Measurements from ENCODE around the gene C10orf143. TPM values are rescaled to one million over a fixed set of nuclear protein-coding genes. Genes with fewer than 3 reads are reported as not detected.
"Not testable (repeated sequence)": the region's sequence is repeated elsewhere in the genome, so short reads cannot be mapped to it uniquely, and the experiment has no call there.

C10orf143 gene
- total RNA-seq, 2 donors from 2014 or later = 0.95 to 2.0 TPM

DNA sequence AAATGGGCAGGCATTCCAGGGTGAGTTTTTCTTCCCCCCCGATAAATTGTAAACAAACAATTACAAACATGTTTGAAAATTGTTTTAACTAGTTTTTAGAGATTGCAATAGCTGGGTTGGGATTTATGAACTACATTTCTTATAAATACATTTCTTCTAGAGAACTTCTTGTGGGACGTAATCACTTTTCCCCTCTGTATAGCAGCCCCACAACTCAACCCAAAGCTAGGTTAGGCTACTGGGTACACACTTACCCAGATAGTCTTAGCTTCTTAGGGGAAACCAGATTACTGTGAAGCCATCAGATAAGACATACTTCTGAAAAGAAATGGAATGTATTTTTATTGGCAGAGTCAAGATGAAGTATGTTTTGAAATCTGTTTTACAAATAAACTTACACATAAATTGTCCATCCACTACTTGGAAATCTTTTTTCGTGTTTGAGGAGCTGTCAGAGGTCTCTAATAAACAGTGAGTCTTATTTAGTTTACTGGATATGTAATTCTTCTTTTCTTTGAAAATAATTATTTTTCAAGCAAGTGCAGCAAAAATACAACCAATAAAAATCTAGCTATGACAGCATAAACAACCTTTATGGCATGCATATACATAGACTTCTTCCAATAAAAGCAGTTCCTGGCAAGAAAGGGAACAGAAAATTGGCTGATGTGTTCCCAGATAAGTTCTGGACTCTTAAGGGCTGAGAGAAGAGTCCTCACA is 17.6 kb upstream of the C10orf143 start:
- ATAC-seq (replicated peaks) = no peak
- no peaks in the 10 kb centered on the region for H3K36me3 Mint-ChIP-seq (ENCODE audit: low read depth)
- no peak overlapping the region for H3K27ac Mint-ChIP-seq
- peaks cover 6% of the 10 kb centered on the region for H3K4me1 Mint-ChIP-seq
- H3K4me3 Mint-ChIP-seq = no peak overlapping the region
- peaks cover 23% of the 10 kb centered on the region for H3K27me3 Mint-ChIP-seq
- no peaks in the 10 kb centered on the region for H3K9me3 Mint-ChIP-seq

DNA sequence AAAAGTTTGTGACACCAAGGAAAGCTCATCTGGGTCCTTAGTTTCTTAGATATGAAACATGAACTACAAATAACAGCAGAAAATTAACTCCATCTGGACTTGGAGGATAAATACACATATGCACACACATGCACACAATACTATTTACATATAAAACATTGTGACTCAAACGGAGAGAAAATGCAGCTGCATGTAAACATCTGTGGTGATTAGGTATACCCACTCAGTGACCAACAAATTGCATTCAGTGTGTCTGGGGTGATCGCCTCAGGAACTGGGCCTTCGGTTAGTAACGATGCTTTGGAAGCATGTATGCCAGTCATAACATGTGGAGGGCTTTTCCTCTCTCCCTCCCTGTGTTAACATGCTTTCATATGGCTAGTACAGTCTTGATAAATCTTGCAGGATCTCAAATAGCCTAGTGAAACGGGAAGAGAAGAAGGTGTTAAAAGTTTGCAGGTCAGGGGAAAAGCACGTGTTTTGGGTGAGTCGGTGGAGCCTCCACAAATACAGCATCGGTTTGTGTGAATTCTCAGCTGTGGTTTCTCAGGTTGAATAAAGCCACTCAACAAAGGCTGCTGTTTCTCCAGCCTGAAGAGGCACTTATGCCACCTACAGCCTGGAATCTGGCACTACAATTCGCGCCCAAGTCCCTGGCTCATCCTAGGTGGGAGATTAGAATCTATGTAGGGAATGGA is 16.9 kb upstream of the C10orf143 start:
- no peaks in the 10 kb centered on the region for H3K9me3 Mint-ChIP-seq
- ATAC-seq (replicated peaks) = peak; percentile 86
- no peaks in the 10 kb centered on the region for H3K36me3 Mint-ChIP-seq (ENCODE audit: low read depth)
- no peak overlapping the region for H3K4me3 Mint-ChIP-seq
- H3K4me1 Mint-ChIP-seq = peaks cover 6% of the 10 kb centered on the region
- H3K27ac Mint-ChIP-seq = no peak overlapping the region
- H3K27me3 Mint-ChIP-seq = peaks cover 23% of the 10 kb centered on the region

DNA sequence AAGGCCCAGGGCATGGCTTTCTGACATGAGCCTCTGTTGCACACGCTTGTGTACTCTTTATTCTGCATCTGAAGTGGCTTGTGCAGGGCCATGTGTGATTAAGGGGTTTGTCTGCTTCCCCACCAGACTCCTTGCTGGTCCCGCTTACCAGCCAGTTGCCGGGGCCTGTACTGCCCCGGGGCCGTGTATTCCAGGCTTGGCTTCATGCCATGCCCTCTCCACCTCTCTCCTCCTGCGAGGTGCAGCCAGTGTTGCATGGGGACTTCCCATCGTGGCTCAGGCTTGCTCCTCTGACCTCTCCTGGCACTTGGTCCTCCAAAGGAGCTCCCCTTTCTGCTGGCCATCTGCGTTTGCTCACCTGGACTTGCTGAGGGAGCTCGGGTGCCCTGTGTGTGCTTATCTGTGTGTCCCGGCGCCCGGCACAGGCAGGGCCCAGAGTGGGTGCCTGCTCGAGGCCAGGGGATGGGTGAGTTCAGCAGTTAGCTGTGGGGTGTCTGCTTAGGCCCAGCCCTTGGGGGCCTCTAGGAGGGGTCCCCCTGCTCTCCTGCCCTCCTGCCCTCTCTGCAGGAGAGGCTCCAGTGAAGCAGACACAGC is 11.0 kb upstream of the C10orf143 start:
- H3K27ac Mint-ChIP-seq = no peak overlapping the region
- H3K4me1 Mint-ChIP-seq = no peaks in the 10 kb centered on the region
- H3K36me3 Mint-ChIP-seq (ENCODE audit: low read depth) = no peaks in the 10 kb centered on the region
- H3K27me3 Mint-ChIP-seq = peaks cover 3% of the 10 kb centered on the region
- no peak overlapping the region for H3K4me3 Mint-ChIP-seq
- peaks cover 4% of the 10 kb centered on the region for H3K9me3 Mint-ChIP-seq
- no peak for ATAC-seq (replicated peaks)

DNA sequence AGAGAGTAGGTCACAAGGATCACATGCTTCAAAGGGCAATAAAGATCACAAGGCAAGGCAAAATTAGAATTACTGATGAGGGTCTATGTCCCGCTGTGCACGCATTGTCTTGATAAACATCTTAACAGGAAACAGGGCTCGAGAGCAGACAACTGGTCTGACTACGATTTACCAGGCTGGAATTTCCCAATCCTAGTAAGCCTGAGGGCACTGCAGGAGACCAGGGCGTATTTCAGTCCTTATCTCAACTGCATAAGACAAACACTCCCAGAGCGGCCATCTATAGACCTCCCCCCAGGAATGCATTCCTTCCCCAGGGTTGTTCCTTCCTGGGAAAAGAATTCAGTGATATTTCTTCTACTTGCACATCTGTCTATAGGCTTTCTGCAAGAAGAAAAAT is 6.9 kb upstream of the C10orf143 start:
- not testable (repeated sequence) for H3K27ac Mint-ChIP-seq; H3K27me3 Mint-ChIP-seq; H3K4me1 Mint-ChIP-seq; ATAC-seq (replicated peaks); H3K4me3 Mint-ChIP-seq; H3K36me3 Mint-ChIP-seq (ENCODE audit: low read depth); H3K9me3 Mint-ChIP-seq

DNA sequence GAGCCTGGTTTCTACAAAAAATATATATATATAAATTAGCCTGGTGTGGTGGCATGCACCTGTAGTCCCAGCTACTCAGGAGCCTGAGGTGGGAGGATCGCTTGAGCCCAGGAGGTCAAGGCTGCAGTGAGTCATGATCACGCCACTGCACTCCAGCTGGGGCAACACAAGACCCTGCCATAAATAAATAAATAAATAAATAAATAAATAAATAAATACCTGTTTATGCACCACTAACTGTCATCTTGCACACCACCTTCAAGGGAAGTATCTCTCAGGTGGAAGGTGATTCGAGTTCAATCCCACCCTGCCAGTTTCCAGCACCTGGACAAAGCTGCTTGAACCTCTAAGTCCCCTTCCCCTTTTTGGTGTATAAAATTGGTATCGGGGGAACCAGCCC is 6.3 kb upstream of the C10orf143 start:
- not testable (repeated sequence) for H3K9me3 Mint-ChIP-seq

DNA sequence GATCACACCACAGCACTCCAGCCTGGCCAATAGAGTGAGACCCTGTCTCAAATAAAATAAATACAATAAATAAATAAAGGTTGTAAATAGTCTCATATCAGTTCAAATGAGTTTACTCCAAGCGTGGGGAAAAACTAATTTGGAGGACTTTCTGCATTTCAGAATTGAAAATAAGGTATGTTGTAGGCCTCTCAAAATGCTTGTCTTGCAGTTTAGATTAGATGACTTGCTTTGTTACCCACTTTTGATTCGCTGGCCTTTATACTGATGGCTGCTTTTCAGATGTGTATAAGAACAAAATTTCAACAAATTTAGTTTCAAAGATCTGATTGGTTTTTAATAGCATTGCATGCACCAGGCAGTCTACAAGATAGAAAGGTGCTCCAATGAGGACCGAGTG is 2.2 kb upstream of the C10orf143 start:
- Mint-ChIP-seq H3K9me3 (peaks cover 1% of the 10 kb centered on the region), H3K27me3 (no peaks in the 10 kb centered on the region), H3K36me3 (ENCODE audit: low read depth) (no peaks in the 10 kb centered on the region), H3K4me1 (peaks cover 16% of the 10 kb centered on the region), H3K4me3 (peak overlapping the region; percentile 92), H3K27ac (no peak overlapping the region)
- no peak for ATAC-seq (replicated peaks)

More for the DNA sequence above, 6.3 kb upstream of the C10orf143 start:
- not testable (repeated sequence) for ATAC-seq (replicated peaks); H3K4me1 Mint-ChIP-seq; H3K27me3 Mint-ChIP-seq; H3K4me3 Mint-ChIP-seq; H3K27ac Mint-ChIP-seq; H3K36me3 Mint-ChIP-seq (ENCODE audit: low read depth)

DNA sequence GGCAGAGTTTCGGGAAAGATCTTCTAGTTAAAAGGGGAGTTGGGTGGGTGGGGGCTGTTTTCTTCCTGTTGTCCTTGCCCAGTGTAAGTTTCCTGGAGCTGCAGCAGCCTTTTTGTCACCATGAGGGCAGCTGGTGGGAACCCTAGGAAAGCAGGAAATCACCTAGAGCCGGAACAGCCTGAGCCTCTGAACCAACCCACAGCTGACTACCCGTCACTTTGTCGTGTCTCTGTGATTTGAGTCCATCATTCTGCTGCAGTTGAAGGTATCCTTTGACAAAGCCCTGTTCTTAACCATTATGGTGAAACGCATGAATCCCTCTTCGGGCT is 1.2 kb upstream of the C10orf143 start:
- Mint-ChIP-seq H3K27ac (peak overlapping the region; percentile 85), H3K9me3 (no peaks in the 10 kb centered on the region), H3K4me3 (peak overlapping the region; percentile 92), H3K36me3 (ENCODE audit: low read depth) (no peaks in the 10 kb centered on the region), H3K4me1 (peaks cover 22% of the 10 kb centered on the region), H3K27me3 (no peaks in the 10 kb centered on the region)
- no peak for ATAC-seq (replicated peaks)

DNA sequence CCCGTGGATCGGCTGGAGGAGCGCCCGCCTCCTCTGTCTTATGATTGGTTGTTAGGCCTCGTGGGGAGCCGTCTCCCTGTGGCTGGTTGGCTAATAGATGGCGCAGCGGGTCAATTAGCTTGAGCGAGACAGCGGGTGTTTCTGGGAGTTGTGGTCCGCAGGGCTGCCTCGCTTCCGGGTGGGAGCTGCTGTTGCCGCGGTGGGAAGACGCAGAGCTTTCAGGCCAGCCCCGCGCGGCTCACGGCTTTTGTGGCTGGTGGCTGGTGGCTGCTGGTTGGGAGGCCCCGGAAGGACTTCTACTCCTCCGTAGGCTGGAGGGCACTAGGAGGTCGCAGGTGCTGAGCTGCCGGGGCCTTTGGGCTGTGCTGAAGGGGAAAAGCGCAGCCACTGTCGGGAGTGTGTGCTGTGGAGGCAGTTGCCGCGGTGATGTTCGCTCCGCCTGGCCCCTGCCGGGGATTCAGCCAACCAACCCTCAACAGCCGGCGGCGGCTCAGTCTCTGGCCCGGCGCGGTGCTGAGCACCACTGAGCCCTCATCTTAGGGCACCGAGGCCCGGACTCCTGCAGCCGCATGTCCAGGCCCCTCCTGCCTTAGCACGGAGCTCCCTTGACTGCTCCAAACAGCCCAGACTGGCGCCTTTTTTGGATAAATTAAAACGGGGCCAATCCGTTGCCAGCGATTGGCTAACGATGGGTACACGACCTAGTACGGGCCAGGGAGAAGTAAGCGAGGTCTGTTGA is 652 bp upstream of the C10orf143 start:
- Mint-ChIP-seq H3K9me3 (no peaks in the 10 kb centered on the region), H3K36me3 (ENCODE audit: low read depth) (no peaks in the 10 kb centered on the region), H3K4me1 (peaks cover 27% of the 10 kb centered on the region), H3K27me3 (no peaks in the 10 kb centered on the region), H3K4me3 (peak overlapping the region; percentile 92), H3K27ac (peak overlapping the region; percentile 85)
- ATAC-seq (replicated peaks) = peak; percentile 87

DNA sequence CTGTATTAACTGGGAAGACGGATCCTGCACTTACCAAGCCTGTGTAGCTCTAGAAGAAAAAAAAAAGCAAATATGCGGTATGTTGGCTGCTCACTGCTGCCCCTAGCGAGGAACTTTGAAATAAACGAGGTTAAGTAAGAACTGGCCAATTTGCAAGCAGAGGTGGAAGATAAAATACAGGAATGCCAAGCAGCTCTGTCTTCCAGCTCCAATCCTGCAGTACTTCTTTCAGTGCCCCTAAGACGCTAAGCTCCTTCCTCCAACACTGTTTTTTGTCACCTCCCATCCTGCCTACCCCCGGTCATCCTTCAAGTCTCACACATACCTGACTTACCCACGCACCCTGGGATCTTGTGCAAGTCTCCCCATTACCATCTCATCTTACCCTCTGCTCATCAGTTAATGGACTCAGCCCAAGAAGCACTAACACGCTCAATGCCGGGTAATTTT is 809 bp downstream of the C10orf143 start:
- peak overlapping the region; percentile 85 for H3K27ac Mint-ChIP-seq
- no peak for ATAC-seq (replicated peaks)
- peaks cover 32% of the 10 kb centered on the region for H3K4me1 Mint-ChIP-seq
- no peaks in the 10 kb centered on the region for H3K9me3 Mint-ChIP-seq
- H3K36me3 Mint-ChIP-seq (ENCODE audit: low read depth) = no peaks in the 10 kb centered on the region
- no peaks in the 10 kb centered on the region for H3K27me3 Mint-ChIP-seq
- peak overlapping the region; percentile 92 for H3K4me3 Mint-ChIP-seq

DNA sequence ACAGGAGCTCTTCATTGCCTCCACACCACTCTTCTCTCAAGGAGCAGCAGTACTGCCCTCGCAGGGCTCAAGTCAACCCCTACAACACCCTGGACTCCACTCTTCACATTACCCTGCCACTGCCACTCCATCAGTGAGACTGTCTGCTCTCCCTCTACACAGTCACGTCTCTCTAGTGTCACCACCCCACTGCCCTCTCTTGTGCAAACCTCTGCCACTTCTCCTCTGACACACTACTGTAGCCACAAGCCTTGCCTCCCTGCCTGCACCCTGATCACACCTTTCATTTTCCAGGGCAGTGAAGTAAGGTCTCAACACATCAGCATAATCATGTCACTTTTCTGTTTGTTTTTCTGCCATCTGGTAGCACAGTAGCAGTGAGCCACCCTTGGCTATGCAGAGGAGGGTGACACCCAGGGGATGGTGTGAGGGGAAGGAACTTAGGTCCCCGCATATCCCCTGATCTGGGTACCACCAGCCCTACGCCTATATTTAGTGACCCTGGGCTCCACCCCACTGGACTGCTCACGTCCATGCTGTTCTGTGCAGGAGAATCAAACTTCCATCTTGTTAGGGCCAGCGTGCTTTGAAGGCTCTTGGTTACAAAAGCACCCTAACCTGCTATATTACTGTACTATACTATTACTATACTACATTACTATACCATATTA is 1.6 kb downstream of the C10orf143 start:
- peak overlapping the region; percentile 92 for H3K4me3 Mint-ChIP-seq
- no peaks in the 10 kb centered on the region for H3K9me3 Mint-ChIP-seq
- ATAC-seq (replicated peaks) = no peak
- peak overlapping the region; percentile 85 for H3K27ac Mint-ChIP-seq
- no peaks in the 10 kb centered on the region for H3K36me3 Mint-ChIP-seq (ENCODE audit: low read depth)
- H3K27me3 Mint-ChIP-seq = no peaks in the 10 kb centered on the region
- H3K4me1 Mint-ChIP-seq = peaks cover 32% of the 10 kb centered on the region

DNA sequence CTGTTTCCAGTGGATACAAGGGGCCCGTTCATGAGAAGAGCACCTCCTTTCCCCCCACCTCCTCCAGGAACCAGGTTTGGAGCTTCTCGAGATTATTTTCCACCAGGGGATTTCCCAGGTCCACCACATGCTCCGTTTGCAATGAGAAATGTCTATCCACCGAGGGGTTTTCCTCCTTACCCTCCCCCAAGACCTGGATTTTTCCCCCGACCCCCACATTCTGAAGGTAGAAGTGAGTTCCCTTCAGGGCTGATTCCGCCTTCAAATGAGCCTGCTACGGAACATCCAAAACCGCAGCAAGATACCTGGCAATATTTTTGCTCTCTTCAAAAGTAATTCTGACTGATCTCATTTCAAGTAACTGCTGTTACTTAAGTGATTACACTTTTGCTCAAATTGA is 2.5 kb downstream of the C10orf143 start:
- Mint-ChIP-seq H3K27ac (peak overlapping the region; percentile 81), H3K4me3 (peak overlapping the region; percentile 92), H3K4me1 (peaks cover 31% of the 10 kb centered on the region)
- not testable (repeated sequence) for H3K27me3 Mint-ChIP-seq; H3K9me3 Mint-ChIP-seq; ATAC-seq (replicated peaks); H3K36me3 Mint-ChIP-seq (ENCODE audit: low read depth)

DNA sequence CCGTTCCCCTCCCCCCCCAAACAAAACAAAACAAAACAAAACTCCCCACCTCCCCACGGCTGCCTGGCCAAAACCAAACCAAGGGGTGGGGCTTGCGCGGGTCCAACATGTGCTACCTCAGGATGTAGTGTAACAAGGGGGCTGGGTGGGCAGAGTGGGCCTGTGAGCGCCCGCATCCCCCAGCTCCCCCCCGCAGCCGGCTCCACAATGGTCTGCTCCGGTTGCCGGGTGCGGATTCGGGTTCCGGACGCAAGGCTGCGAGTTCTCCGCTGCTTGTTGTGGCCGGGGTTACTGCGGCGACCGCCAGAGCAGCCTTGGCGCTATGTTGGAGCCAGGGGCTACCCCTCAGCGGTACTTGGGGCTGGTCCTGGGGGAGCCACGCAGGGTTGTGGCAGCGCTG is 4.9 kb downstream of the C10orf143 start:
- Mint-ChIP-seq H3K27ac (no peak overlapping the region), H3K4me3 (no peak overlapping the region), H3K9me3 (no peaks in the 10 kb centered on the region), H3K36me3 (ENCODE audit: low read depth) (peaks cover 6% of the 10 kb centered on the region), H3K27me3 (no peaks in the 10 kb centered on the region), H3K4me1 (peaks cover 22% of the 10 kb centered on the region)
- no peak for ATAC-seq (replicated peaks)

DNA sequence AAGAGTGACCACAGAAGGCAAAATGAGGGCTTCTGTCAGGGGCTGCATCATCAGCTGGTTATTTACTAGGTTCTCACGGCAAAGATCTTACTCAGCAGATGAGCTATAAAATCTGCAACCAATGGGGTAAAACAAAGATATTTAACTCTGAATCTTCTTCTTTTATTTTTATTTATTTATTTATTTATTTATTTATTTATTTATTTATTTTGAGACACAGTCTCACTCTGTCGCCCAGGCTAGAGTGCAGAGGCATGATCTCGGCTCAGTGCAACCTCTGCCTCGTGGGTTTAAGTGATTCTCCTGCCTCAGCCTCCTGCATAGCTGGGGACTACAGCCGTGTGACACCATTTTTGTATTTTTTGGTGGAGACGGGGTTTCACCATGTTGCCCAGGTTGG is 11.3 kb downstream of the C10orf143 start:
- ATAC-seq (replicated peaks) = no peak

DNA sequence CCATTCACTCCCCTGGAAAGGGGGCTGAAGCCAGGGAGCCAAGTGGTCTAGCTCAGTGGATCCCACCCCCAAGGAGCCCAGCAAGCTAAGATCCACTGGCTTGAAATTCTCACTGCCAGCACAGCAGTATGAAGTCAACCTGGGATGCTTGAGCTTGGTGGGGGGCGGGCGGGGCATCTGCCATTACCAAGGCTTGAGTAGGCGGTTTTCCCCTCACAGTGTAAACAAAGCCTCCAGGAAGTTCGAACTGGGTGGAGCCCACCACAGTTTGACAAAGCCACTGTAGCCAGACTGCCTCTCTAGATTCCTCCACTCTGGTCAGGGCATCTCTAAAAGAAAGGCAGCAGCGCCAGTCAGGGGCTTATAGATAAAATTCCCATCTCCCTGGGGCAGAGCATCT is 20.1 kb downstream of the C10orf143 start:
- not testable (repeated sequence) for H3K4me3 Mint-ChIP-seq; H3K4me1 Mint-ChIP-seq; H3K27me3 Mint-ChIP-seq; H3K27ac Mint-ChIP-seq; H3K9me3 Mint-ChIP-seq; ATAC-seq (replicated peaks)
- H3K36me3 Mint-ChIP-seq (ENCODE audit: low read depth) = peaks cover 35% of the 10 kb centered on the region

More for the DNA sequence above, 11.3 kb downstream of the C10orf143 start:
- H3K27ac Mint-ChIP-seq = no peak overlapping the region
- no peak overlapping the region for H3K4me3 Mint-ChIP-seq
- H3K9me3 Mint-ChIP-seq = no peaks in the 10 kb centered on the region
- H3K36me3 Mint-ChIP-seq (ENCODE audit: low read depth) = peaks cover 6% of the 10 kb centered on the region
- H3K27me3 Mint-ChIP-seq = no peaks in the 10 kb centered on the region
- H3K4me1 Mint-ChIP-seq = no peaks in the 10 kb centered on the region
